Stomach (tissue), 4 donors: Measurements from ENCODE around the gene DCST2.

Source experiments
- EP300 ChIP-seq: sonication (generic); formaldehyde crosslinking; IDR thresholded peaks from one replicate; pipeline ENCODE4 v1.6.1; 2017; ENCODE audit warnings: antibody characterized with exemption
- POLR2A ChIP-seq, 4 donors: fragments of 450-650 bp; IDR thresholded peaks; one replicate each; pipeline ENCODE4 v1.6.1; 2016; ENCODE audit warnings: antibody characterized with exemption in 4 of 4, control low read depth in 2 of 4, mild to moderate bottlenecking in 1 of 4, moderate library complexity in 1 of 4
- TF ChIP-seq, protein P1 (sequence below), 7 experiments: fragments of 450-650 bp in 4 of 7; fragments of 200-600 bp in 3 of 7; sonication (generic) in 3 of 7; IDR thresholded peaks; one replicate each; pipeline ENCODE4 v1.5.1; 2016 to 2019; ENCODE audit warnings: antibody characterized with exemption in 7 of 7, control low read depth in 2 of 7, mild to moderate bottlenecking in 1 of 7

GRCh38 chr1:155063550-155064110 is 30.0 kb upstream of the DCST2 start, which contains the start of gene EFNA4:
- TF ChIP-seq EP300 (no peak), POLR2A (IDR thresholded peaks at IDR 0.05) (no peak)
- TF ChIP-seq, protein P1, sequence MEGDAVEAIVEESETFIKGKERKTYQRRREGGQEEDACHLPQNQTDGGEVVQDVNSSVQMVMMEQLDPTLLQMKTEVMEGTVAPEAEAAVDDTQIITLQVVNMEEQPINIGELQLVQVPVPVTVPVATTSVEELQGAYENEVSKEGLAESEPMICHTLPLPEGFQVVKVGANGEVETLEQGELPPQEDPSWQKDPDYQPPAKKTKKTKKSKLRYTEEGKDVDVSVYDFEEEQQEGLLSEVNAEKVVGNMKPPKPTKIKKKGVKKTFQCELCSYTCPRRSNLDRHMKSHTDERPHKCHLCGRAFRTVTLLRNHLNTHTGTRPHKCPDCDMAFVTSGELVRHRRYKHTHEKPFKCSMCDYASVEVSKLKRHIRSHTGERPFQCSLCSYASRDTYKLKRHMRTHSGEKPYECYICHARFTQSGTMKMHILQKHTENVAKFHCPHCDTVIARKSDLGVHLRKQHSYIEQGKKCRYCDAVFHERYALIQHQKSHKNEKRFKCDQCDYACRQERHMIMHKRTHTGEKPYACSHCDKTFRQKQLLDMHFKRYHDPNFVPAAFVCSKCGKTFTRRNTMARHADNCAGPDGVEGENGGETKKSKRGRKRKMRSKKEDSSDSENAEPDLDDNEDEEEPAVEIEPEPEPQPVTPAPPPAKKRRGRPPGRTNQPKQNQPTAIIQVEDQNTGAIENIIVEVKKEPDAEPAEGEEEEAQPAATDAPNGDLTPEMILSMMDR (IDR thresholded peaks at IDR 0.05), result no peak
